Adrenal gland (tissue), 12 donors: Measurements from ENCODE around the gene SCGB1D2. TPM values are rescaled to one million over a fixed set of nuclear protein-coding genes. Genes with fewer than 3 reads are reported as not detected.

ENCODE experiments used
- DNase-seq, 7 donors: peaks; one replicate each; pipeline ENCODE4 v3.0.0-alpha.2; 2019 to 2020
- H3K27ac ChIP-seq, 5 donors: fragments of 200-600 bp; sonication (generic) in 4 of 5; 1 replicate in 3 of 5; 2 replicates in 2 of 5; pipeline versions ENCODE4 v1.5.1 to v1.8.0; 2016 to 2020; ENCODE audit warnings: mild to moderate bottlenecking in 1 of 5
- H3K27me3 ChIP-seq: fragments of 200-600 bp; 2 replicates; pipeline ENCODE4 v1.8.0; 2021
- H3K36me3 ChIP-seq, 2 donors: fragments of 200-600 bp; replicated peaks in 1 of 2; 1 replicate in 1 of 2; 2 replicates in 1 of 2; pipeline versions ENCODE4 v1.5.1 to v1.8.0; 2018 to 2022
- H3K4me1 ChIP-seq, 2 donors: fragments of 200-600 bp; replicated peaks in 1 of 2; 1 replicate in 1 of 2; 2 replicates in 1 of 2; pipeline versions ENCODE4 v1.5.1 to v1.8.0; 2018 to 2021
- H3K4me3 ChIP-seq, 4 donors: fragments of 200-600 bp; sonication (generic) in 3 of 4; one replicate each; pipeline ENCODE4 v1.5.1; 2016 to 2018
- H3K9me3 ChIP-seq, 3 donors: fragments of 200-600 bp; sonication (generic) in 1 of 3; replicated peaks in 1 of 3; 1 replicate in 2 of 3; 2 replicates in 1 of 3; pipeline versions ENCODE4 v1.5.1 to v1.8.0; 2016 to 2021
- CTCF ChIP-seq, 6 experiments: fragments of 450-650 bp in 4 of 6; fragments of 200-600 bp in 2 of 6; sonication (generic) in 1 of 6; IDR thresholded peaks; 1 replicate in 5 of 6; 2 replicates in 1 of 6; pipeline versions ENCODE4 v1.5.1 to v1.8.0; 2016 to 2021; ENCODE audit warnings: antibody characterized with exemption in 6 of 6, mild to moderate bottlenecking in 2 of 6, moderate library complexity in 1 of 6
- POLR2A ChIP-seq, 2 donors: fragments of 450-650 bp; IDR thresholded peaks; one replicate each; pipeline ENCODE4 v1.6.1; 2017; ENCODE audit warnings: antibody characterized with exemption in 2 of 2, mild to moderate bottlenecking in 2 of 2, moderate library complexity in 1 of 2
- WGBS, 4 donors: extraction: QIAGEN DNeasy Blood & Tissue Kit in 2 of 4; methylation state at CpG; one replicate each; pipeline versions ENCODE4 v1.1.5 to v1.1.7; 2013 to 2017; 5-methylcytosine and 5-hydroxymethylcytosine counted together
- intact Hi-C, 2 donors: fragments of 100-400 bp; cut with DNase I; formaldehyde crosslinking; loops; one replicate each; pipeline versions ENCODE4 v1.14.1 to v1.15.0; 2022 to 2023
- polyA plus RNA-seq, 3 donors: library from polyadenylated mRNA; stranded (reverse); fragments of 200-250 nt in 2 of 3; fragments of 350-450 nt in 1 of 3; fragmentation: Illumina TruSeq in 1 of 3; extraction: RNeasy Lipid Tissue Mini Kit (QIAGEN cat#74804) in 1 of 3; gene quantifications; one replicate each; pipeline ENCODE4 v1.2.3, GENCODE V29; 2013 to 2014
- total RNA-seq, 9 donors: library from RNA; depleted of rRNA in 4 of 9; stranded (reverse); fragments of >200 nt in 4 of 9; fragments of 120-200 nt in 1 of 9; fragmentation: NEBNext Ultra II Directional in 1 of 9; extraction: Animal tissue kit (Norgen Biotek cat#: 25700) in 1 of 9; gene quantifications; one replicate each; pipeline versions ENCODE4 v1.1.0 to v1.2.4, GENCODE V29; 2013 to 2023
- donor health status: healthy with polysubstance abuse.
- donor health status: Bipolar disorder and iron deficiency.
- donor health status: DM: yes; HTN: yes; CAD: no.
- donor health status: DM: no; HTN: no; CAD: no.
- donor health status: DM: no; HTN: no; CAD: no.
- donor health status: DM: yes; HTN: yes; CAD: no.

The SCGB1D2 gene
- total and polyA plus RNA-seq, 12 donors = 0.54 to 13.3 (median 3.4) TPM; not detected in 5

- intact Hi-C loops = no loop called here
- Histone ChIP-seq H3K27me3 (no peaks in the 10 kb centered on the region), H3K27ac (no peak overlapping the region), H3K4me3 (no peak overlapping the region), H3K36me3 (no peaks in the 10 kb centered on the region), H3K4me1 (no peaks in the 10 kb centered on the region), H3K9me3 (no peaks in the 10 kb centered on the region)
- TF ChIP-seq CTCF (IDR thresholded peaks at IDR 0.05) (peak in 2 of 6 experiments; percentile 8 to 15), POLR2A (IDR thresholded peaks at IDR 0.05) (no peak)
- no peak for DNase-seq
Measured at GRCh38 chr11:62233730-62234129, 8.3 kb upstream of the SCGB1D2 start.

GRCh38 chr11:62236187-62236586, 5.9 kb upstream of the SCGB1D2 start:
- H3K9me3 ChIP-seq = no peaks in the 10 kb centered on the region
- no peak for DNase-seq
- no peaks in the 10 kb centered on the region for H3K27me3 ChIP-seq
- no peak for TF ChIP-seq CTCF (IDR thresholded peaks at IDR 0.05)
- TF ChIP-seq POLR2A (IDR thresholded peaks at IDR 0.05) = no peak
- no peaks in the 10 kb centered on the region for H3K36me3 ChIP-seq
- WGBS, 4 donors = 52 to 82% (median 65%) methylated on average over 2 of the region's 2 CpGs
- intact Hi-C loops = no loop called here
- no peak overlapping the region for H3K27ac ChIP-seq
- H3K4me1 ChIP-seq = no peaks in the 10 kb centered on the region
- no peak overlapping the region for H3K4me3 ChIP-seq

GRCh38 chr11:62237499-62237898, 4.5 kb upstream of the SCGB1D2 start:
- Histone ChIP-seq H3K27me3 (no peaks in the 10 kb centered on the region), H3K9me3 (no peaks in the 10 kb centered on the region), H3K36me3 (no peaks in the 10 kb centered on the region), H3K4me3 (no peak overlapping the region), H3K4me1 (no peaks in the 10 kb centered on the region), H3K27ac (no peak overlapping the region)
- DNase-seq = no peak
- intact Hi-C loops = no loop called here
- TF ChIP-seq POLR2A (IDR thresholded peaks at IDR 0.05) (no peak), CTCF (IDR thresholded peaks at IDR 0.05) (no peak)
- 57 to 75% (median 65%) methylated on average over 4 of the region's 4 CpGs for WGBS, 4 donors

- DNase-seq = no peak
- H3K4me3 ChIP-seq = no peak overlapping the region
- intact Hi-C loops = no loop called here
- 69 to 84% (median 75%) methylated on average over 4 of the region's 4 CpGs for WGBS, 4 donors
- H3K4me1 ChIP-seq = no peaks in the 10 kb centered on the region
- H3K27ac ChIP-seq = no peak overlapping the region
- H3K9me3 ChIP-seq = no peaks in the 10 kb centered on the region
- no peaks in the 10 kb centered on the region for H3K36me3 ChIP-seq
- no peaks in the 10 kb centered on the region for H3K27me3 ChIP-seq
- no peak for TF ChIP-seq POLR2A (IDR thresholded peaks at IDR 0.05)
- no peak for TF ChIP-seq CTCF (IDR thresholded peaks at IDR 0.05)
Measured at GRCh38 chr11:62238151-62238550, 3.9 kb upstream of the SCGB1D2 start.
